Measurements from ENCODE around the gene EVI5L.
"Not testable (repeated sequence)": the region's sequence is repeated elsewhere in the genome, so short reads cannot be mapped to it uniquely, and the experiment has no call there.

The EVI5L gene

DNA sequence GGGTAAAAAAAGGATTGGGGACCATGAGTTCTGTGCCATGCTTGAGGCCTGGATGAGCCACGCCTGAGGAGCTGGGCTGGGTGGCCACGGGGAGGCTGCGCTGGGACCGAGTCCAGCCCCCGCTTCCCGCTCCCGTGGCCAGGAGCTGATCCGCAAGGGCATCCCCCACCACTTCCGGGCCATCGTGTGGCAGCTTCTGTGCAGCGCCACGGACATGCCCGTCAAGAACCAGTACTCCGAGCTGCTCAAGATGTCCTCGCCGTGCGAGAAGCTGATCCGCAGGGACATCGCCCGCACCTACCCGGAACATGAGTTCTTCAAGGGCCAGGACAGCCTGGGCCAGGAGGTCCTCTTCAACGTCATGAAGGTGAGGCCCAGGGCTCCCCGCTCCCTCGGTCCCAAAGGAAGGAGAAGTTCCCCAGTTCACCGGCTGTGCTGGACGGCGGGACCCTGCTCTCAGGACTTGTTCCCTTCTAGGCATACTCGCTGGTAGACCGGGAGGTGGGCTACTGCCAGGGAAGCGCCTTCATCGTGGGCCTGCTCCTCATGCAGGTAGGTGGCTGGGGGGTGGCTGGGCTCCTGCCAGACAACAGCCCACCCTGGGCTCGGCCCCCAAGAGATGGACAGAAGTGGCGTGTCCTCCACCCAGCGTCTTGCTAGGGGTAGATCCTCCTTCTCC is 18.9 kb downstream of the EVI5L start:
- no peak for DNase-seq

GRCh38 chr19:7849631-7849999 is 19.6 kb downstream of the EVI5L start:
- DNase-seq = no peak

GRCh38 chr19:7850000-7850813 is 20.2 kb downstream of the EVI5L start:
- no peak for DNase-seq

DNA sequence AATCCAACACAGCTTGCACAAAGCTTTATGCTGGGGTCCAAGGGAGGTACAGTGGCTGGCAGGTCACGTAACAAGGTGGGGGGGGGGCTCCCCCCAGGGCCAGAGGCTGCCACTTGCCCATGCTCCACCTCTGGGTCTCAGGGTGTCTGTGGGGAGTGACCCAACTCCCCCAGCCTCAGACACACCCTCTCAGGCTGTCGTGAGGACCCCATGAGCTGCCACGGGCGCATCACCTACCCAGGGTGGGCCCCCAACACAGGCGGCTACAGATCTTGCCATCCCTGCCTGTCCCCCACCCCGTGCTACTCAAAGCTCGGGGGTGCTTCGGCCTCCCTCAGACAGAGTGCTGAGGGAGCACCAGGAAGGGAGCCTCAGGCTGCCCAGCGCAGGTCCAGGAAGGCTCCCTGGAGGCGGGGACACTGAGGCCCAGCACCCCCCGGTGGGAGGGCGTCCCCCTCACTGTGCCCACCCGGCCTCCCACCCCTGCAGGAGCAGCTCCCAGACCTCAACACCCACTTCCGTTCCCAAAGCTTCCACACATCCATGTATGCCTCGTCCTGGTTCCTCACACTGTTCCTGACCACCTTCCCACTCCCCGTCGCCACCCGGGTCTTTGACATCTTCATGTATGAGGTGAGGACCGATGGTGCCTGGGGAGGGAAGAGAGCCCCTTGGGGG is 21.1 kb downstream of the EVI5L start:
- DNase-seq = no peak

- DNase-seq = no peak
These were observed 21.8 kb downstream of the EVI5L start for GRCh38 chr19:7851623-7852500.

DNA sequence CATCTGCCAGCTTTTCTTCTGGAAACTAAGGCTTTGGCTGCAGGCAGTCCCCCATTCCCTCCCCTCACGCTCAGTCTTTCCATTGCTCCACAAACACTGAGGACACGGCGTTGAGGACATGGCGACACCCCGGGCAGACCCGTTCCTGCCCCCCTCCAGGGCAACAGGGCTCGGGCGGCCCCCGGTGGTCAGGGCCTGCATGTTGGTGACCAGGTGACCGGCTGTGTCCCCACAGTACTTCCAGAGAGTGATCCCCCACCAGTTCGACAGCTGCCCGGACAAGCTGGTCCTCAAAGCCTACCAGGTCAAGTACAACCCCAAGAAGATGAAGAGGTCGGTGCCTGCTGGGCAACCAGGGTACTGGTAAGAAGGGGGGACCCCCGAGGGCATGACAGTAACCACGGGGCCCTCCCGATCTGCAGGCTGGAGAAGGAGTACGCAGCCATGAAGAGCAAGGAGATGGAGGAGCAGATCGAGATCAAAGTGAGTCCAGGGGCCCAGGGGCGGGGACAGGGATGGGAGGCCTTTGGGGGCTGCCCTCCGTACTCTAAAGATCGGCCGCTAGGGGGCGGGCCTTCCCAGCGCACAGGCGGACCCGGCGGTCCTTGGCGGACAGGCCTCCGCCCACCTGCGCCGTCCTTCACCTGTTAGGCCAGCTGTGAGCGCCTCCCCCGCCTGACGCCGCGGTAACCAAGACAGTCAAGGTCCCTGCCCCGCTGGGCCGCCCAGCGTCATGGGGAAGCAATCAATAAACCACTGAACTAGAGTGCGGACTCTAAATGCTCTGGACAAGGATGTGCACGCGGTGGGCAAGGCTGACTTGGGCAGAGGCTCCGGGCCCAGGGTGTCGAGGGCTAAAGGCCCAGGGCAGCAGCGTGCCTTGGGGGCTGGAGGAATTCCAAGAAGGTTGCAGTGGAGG is 23.1 kb downstream of the EVI5L start:
- peak; percentile 87 for DNase-seq

GRCh38 chr19:7853770-7854128 is 23.7 kb downstream of the EVI5L start:
- no peak for DNase-seq

DNA sequence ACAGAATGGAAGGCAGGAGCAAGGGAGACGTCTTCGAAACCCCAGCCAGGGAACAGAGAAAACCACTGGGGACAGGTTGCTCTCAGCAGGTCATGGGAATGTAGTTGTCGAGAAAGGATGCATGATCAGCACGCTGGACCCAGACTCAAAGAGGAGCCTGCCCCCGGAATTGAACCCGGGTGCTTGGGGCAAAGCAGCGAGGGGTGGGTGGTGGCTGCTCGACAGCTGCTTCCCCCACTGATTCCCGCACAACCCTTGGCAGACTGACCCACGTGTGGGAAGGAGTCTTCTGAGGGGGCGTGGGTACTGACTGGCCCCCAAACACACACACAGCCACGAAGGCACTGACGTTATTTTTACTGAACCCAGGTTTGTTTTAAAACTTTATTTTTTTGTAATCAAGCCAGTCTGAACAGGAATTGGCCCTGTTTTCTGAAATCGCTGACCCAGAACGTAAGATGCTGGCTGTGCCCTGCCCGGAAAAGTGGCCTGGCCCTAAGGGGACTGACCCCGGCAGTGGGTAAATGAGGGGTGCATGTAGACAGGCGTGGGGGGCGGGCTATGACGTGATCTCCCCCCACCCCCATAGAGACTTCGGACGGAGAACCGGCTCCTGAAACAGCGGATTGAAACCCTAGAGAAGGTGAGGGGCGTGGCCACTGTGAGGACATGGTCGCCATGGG is 25.5 kb downstream of the EVI5L start:
- no peak for DNase-seq

DNA sequence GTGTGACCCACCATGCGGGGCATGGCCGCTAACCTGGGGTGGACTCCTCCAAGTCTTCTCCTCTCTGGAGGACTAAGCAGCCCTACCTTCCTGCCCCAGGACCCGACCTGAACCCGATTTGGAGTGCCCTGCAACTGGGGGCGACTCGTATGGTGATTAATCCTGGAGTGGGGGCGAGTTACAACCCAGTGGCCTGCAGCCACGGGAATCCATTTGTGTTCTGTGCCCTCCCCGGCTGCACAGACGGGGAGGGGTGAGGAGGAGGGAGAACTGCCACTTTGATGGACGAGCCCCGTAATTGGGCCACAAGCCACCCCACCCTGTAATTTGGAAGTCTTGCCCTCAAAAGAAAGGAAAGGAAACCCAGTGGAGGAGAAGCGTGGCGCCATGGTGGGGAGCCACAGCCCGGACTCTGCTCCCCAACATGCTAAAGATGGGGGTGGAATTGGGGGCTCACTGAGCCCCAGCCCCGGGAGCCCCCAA is 26.1 kb downstream of the EVI5L start:
- no peak for DNase-seq

DNA sequence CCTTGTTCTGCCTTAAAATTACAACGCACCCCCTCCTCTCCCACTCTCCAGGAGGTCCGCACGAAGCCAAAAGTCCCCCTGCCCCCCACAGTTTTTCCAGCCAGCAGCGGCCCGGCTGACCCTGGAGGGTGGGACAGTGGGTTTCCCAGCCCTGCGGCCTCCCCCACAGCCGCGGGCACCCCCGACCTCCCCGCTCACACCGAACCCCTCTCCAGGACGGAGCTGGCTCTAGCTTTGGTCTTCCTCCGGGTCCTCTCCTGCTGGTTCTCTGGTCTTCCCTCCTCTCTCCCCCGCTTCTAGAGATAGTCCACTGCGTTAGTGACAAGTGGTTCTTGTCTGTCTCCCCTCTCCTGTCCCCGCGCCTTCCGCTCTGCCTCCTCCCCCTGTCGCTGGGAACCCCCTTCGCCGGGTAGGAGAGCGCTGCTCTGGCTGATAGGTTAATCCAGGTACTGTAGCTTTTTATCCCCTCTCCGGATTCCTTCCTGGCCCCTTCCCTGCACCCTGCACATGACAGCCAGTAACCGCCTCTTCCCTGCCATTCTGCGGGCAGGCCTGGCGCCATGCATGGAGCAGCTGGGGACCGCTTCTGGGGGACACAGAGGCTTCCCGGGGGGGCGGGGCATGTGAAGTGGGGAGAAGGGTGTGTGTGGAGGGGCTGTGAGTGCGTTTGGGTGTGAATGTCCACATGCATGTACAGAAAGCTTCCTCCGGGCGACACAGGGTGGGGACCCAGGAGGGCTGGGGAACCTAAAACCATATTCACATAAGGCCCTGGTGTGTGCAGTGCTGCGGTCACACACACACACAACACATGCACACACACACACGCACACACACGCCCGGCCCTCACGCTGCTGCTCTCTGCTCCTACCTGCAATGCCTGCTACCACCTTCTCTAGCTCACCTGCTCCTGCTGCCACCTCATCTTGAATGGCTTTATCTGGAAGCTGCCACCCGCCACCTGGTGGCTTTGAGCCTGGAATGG is 27.0 kb downstream of the EVI5L start:
- DNase-seq = no peak

GRCh38 chr19:7857727-7858108 is 27.7 kb downstream of the EVI5L start:
- DNase-seq = no peak

DNA sequence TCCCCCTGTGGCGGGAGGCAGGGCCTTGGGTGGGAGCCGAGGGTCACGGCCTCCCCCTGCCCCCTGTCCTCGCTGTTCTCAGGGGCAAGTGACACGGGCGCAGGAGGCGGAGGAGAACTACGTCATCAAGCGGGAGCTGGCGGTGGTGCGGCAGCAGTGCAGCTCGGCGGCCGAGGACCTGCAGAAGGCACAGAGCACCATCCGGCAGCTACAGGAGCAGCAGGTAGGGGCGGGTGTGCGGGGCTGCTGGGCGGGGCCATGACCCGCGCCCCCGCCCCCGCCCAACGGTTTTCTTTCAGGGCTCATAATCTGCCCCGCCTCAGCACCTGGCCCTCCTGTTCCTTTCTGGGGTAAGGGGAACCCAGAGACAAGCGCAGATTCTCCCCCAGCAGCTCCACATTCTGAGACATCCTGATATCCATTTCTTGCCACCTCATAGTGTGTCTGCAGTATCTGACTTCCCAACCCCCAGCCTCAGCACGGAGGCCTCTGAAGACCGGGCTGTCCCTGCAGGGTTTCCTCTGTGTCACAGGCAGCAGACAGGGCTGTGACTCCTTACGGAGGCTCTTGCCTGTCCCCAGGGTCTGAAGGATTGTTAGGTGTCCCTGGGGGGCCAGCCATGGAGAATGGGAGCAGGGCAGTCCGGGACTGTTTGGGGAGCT is 28.2 kb downstream of the EVI5L start:
- no peak for DNase-seq

DNA sequence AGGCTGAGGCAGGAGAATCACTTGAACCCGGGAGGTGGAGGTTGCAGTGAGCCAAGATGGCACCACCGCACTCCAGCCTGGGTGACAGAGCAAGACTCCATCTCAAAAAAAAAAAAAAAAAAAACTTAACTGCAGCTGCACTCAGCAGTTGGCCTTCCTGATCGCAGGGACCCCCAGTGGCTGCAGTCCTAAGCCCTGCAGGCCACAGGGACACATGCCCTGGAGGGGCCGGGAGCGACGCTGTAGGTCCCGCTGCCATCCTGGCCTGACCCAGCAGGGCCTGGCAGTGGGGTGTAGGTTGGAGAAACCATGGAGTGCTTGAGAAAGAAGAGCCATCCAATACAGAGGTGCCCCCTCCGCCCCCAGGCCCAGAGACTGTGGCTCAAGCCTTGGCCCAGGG is 29.1 kb downstream of the EVI5L start:
- DNase-seq = not testable (repeated sequence)

DNA sequence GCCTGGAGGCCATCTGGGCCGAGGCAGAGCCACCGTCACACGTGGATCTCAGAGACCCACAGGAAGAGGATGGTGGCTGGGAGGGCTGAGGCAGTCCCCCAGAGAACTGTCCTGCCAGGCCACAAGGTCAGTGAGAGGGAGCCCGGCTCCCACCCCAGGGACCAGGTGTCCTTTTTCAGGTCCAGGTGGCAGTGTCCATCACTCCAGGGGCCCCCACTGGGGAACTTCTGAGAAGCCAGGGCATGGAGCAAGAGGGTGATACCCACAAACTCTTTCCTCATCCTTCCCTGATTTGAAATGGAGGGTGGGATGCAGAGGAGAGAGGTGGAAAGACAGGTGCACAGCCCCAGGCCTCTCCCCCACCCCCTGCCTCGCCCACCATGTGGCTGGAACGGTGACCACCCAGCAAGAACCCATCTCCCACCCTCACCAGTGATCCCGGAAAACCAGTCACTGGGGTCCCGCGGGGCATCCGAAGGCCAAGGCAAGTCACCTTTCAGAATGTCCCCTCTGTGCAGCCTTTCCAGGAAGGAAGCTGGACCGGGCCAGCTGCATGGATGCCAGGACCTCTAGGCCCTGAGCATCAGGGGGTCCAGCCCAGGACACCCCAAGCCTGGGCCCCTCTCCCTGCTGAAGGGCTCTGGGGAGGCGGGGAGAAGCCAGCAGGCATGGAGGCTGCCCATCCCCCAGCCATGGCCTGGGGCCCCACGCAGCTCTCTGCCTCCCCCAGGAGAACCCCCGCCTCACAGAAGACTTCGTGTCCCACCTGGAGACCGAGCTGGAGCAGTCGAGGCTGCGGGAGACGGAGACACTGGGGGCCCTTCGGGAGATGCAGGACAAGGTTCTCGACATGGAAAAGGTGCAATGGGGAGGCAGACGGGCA is 30.1 kb downstream of the EVI5L start:
- no peak for DNase-seq

- DNase-seq = no peak
These were observed 30.9 kb downstream of the EVI5L start for GRCh38 chr19:7860714-7861618.

DNA sequence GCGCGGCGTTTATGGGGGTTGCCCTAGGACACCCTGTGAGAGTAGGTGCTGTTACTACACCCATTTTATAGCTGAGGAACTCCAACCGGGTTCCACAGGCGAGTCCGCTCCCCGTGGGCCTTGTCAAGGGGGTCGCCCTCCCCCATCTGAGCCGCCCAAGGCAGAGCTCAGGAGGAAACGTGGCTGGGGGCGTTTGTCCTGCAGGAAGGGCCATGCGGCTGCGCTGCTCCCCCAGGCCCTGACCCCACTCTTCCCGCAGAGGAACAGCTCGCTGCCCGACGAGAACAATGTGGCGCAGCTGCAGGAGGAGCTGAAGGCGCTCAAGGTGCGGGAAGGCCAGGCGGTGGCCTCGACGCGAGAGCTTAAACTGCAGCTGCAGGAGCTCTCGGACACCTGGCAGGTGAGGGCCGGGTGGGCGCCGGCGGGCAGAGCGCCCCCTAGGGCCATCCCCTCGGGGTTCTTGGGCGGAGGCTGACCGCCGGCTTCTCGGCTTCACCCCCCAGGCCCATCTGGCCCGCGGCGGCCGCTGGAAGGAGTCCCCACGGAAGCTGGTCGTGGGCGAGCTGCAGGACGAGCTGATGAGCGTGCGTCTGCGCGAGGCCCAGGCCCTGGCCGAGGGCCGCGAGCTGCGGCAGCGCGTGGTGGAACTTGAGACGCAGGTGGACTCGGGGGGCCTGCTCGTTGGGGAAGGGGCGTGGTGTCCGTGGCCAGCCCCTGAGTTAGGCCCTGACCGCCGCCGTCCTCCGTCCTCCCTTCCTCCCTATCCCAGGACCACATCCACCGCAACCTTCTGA is 31.8 kb downstream of the EVI5L start:
- peak; percentile 61 for DNase-seq
